Smooth muscle cell (in vitro differentiated cells): ENCODE data around the gene PTGDR2. TPM values are rescaled to one million over a fixed set of nuclear protein-coding genes. Genes with fewer than 3 reads are reported as not detected.
A peak's percentile ranks its signal among the peaks of the same experiment; 100 is the strongest.

Experiments
- DNase-seq: peaks from one replicate; lab custom pipeline; 2025; ENCODE audit not compliant: unreplicated experiment; lab: John Stamatoyannopoulos, UW
- H2AFZ ChIP-seq: fragments of 200-600 bp; sonication (generic); 2 replicates; pipeline ENCODE4 v1.6.0; 2016; ENCODE audit warnings: antibody characterized with exemption, low read depth, mild to moderate bottlenecking
- H3F3A ChIP-seq: fragments of 200-600 bp; sonication (generic); 2 replicates; pipeline ENCODE4 v1.6.0; 2017; ENCODE audit warnings: antibody characterized with exemption, low read depth
- H3K27ac ChIP-seq: fragments of 200-600 bp; sonication (generic); 2 replicates; pipeline ENCODE4 v1.5.1; 2016; ENCODE audit warnings: low read depth, mild to moderate bottlenecking
- H3K27me3 ChIP-seq: fragments of 200-600 bp; sonication (generic); 2 replicates; pipeline ENCODE4 v1.6.1; 2016; ENCODE audit warnings: low read depth, mild to moderate bottlenecking
- H3K36me3 ChIP-seq: fragments of 200-600 bp; sonication (generic); 2 replicates; pipeline ENCODE4 v1.5.1; 2016; ENCODE audit warnings: low read depth
- H3K4me1 ChIP-seq: fragments of 200-600 bp; sonication (generic); 2 replicates; pipeline ENCODE4 v1.5.1; 2016; ENCODE audit warnings: low read depth
- H3K4me2 ChIP-seq: fragments of 200-600 bp; sonication (generic); 2 replicates; pipeline ENCODE4 v1.6.0; 2016; ENCODE audit warnings: mild to moderate bottlenecking
- H3K4me3 ChIP-seq: fragments of 200-600 bp; sonication (generic); 2 replicates; pipeline ENCODE4 v1.5.1; 2016; ENCODE audit warnings: mild to moderate bottlenecking
- H3K79me2 ChIP-seq: fragments of 200-600 bp; sonication (generic); 2 replicates; pipeline ENCODE4 v1.6.0; 2016; ENCODE audit warnings: low read depth, mild to moderate bottlenecking
- H3K9ac ChIP-seq: fragments of 200-600 bp; sonication (generic); 2 replicates; pipeline ENCODE4 v1.6.0; 2016; ENCODE audit warnings: low read depth
- H3K9me3 ChIP-seq: fragments of 200-600 bp; sonication (generic); replicated peaks from 2 replicates; pipeline ENCODE4 v1.5.1; 2016; ENCODE audit warnings: low read depth
- H4K20me1 ChIP-seq: fragments of 200-600 bp; sonication (generic); 2 replicates; pipeline ENCODE4 v1.6.0; 2016; ENCODE audit warnings: low read depth
- CTCF ChIP-seq: fragments of 200-600 bp; sonication (generic); IDR thresholded peaks from 2 replicates; pipeline ENCODE4 v1.5.1; 2017; ENCODE audit warnings: borderline replicate concordance, mild to moderate bottlenecking, antibody characterized with exemption; ENCODE audit not compliant: insufficient read depth, poor library complexity, severe bottlenecking
- WGBS: methylation state at CpG from one replicate; pipeline ENCODE4 v1.1.7; 2016; ENCODE audit warnings: low lambda C conversion rate; 5-methylcytosine and 5-hydroxymethylcytosine counted together
- polyA plus RNA-seq: library from polyadenylated mRNA; unstranded; fragments of >200 nt; fragmentation: Nextera tagmentation; extraction: Ambion mirVana; gene quantifications from 2 replicates; pipeline ENCODE4 v1.2.1, GENCODE V29; 2016
- total RNA-seq: library from RNA; depleted of rRNA; stranded (reverse); fragments of >200 nt; gene quantifications from 2 replicates; pipeline ENCODE4 v1.2.3, GENCODE V29; 2014

Gene PTGDR2
- total and polyA plus RNA-seq, 2 experiments from 2014 or later = 0.04 to 0.08 TPM

- H3K4me3 ChIP-seq = no peak overlapping the region
- H3K9ac ChIP-seq = no peak overlapping the region
- H3K27ac ChIP-seq = no peak overlapping the region
- DNase-seq = no peak
- TF ChIP-seq CTCF = no peak
- H3K79me2 ChIP-seq = no peaks in the 10 kb centered on the region
- no peak overlapping the region for H3K4me2 ChIP-seq
- 81% methylated on average over 5 of the region's 7 CpGs for WGBS
- no peaks in the 10 kb centered on the region for H3K36me3 ChIP-seq
- H3K9me3 ChIP-seq = no peaks in the 10 kb centered on the region
- H3K4me1 ChIP-seq = no peaks in the 10 kb centered on the region
- no peaks in the 10 kb centered on the region for H3F3A ChIP-seq
- no peaks in the 10 kb centered on the region for H4K20me1 ChIP-seq
- no peaks in the 10 kb centered on the region for H3K27me3 ChIP-seq
- H2AFZ ChIP-seq = no peak overlapping the region
Observed at GRCh38 chr11:60864856-60865513, 9.2 kb upstream of the PTGDR2 start.

GRCh38 chr11:60863550-60864521 lies 8.1 kb upstream of the PTGDR2 start:
- TF ChIP-seq CTCF = no peak
- Histone ChIP-seq H4K20me1 (no peaks in the 10 kb centered on the region), H2AFZ (peak overlapping the region; percentile 55), H3K9me3 (no peaks in the 10 kb centered on the region), H3K36me3 (no peaks in the 10 kb centered on the region), H3K27ac (no peak overlapping the region), H3K9ac (no peak overlapping the region), H3K4me1 (no peaks in the 10 kb centered on the region), H3F3A (no peaks in the 10 kb centered on the region), H3K4me2 (no peak overlapping the region), H3K4me3 (no peak overlapping the region), H3K27me3 (no peaks in the 10 kb centered on the region), H3K79me2 (no peaks in the 10 kb centered on the region)
- WGBS = 63% methylated on average over 16 of the region's 16 CpGs
- no peak for DNase-seq

- no peaks in the 10 kb centered on the region for H3K79me2 ChIP-seq
- no peak overlapping the region for H3K27ac ChIP-seq
- H3K9ac ChIP-seq = no peak overlapping the region
- no peak for DNase-seq
- 92% methylated on average over 9 of the region's 9 CpGs for WGBS
- no peak overlapping the region for H3K4me3 ChIP-seq
- no peaks in the 10 kb centered on the region for H3K9me3 ChIP-seq
- H4K20me1 ChIP-seq = no peaks in the 10 kb centered on the region
- no peaks in the 10 kb centered on the region for H3K4me1 ChIP-seq
- H2AFZ ChIP-seq = no peak overlapping the region
- no peaks in the 10 kb centered on the region for H3K36me3 ChIP-seq
- H3F3A ChIP-seq = no peaks in the 10 kb centered on the region
- H3K27me3 ChIP-seq = no peaks in the 10 kb centered on the region
- no peak overlapping the region for H3K4me2 ChIP-seq
- TF ChIP-seq CTCF = no peak
Observed at GRCh38 chr11:60862171-60862570, 6.4 kb upstream of the PTGDR2 start.
